GM13976 (cell line): ENCODE results near the gene TMIE.

Experiments used
- DNase-seq: peaks from one replicate; pipeline ENCODE4 v3.0.0; 2012; ENCODE audit warnings: low spot score
- CTCF ChIP-seq: IDR thresholded peaks from 2 replicates; pipeline ENCODE4 v1.5.1; 2012; ENCODE audit warnings: borderline replicate concordance, mild to moderate bottlenecking; ENCODE audit not compliant: insufficient read depth; ENCODE audit errors: extremely low read depth, missing control alignments, control extremely low read depth
- in situ Hi-C: fragments of 300-500 bp; cut with MboI; formaldehyde crosslinking; loops from one replicate; pipeline ENCODE4 v1.12.0; 2022; ENCODE audit warnings: low sequenced_read_pairs, mixed read lengths, inconsistent platforms; ENCODE audit not compliant: unreplicated experiment

TMIE gene

GRCh38 chr3:46684891-46685290 lies 16.3 kb upstream of the TMIE start:
- no peak for TF ChIP-seq CTCF
- in situ Hi-C loops = no loop called here
- DNase-seq = no peak

GRCh38 chr3:46685446-46685845 lies 15.7 kb upstream of the TMIE start:
- TF ChIP-seq CTCF = no peak
- in situ Hi-C loops = no loop called here
- no peak for DNase-seq

GRCh38 chr3:46690798-46691197 lies 10.4 kb upstream of the TMIE start:
- DNase-seq = no peak
- no peak for TF ChIP-seq CTCF
- in situ Hi-C loops = no loop called here

GRCh38 chr3:46692566-46692990 lies 8.6 kb upstream of the TMIE start:
- in situ Hi-C loops = no loop called here
- no peak for DNase-seq
- no peak for TF ChIP-seq CTCF

- peak; percentile 79 for DNase-seq
- in situ Hi-C loops = no loop called here
- TF ChIP-seq CTCF = peak; percentile 15
Observed at GRCh38 chr3:46693038-46693891, 7.9 kb upstream of the TMIE start, which contains the start of gene ALS2CL. ALS2CL (minus strand) TSS chr3:46693679; CDS start chr3:46689440, 4,239 bp downstream.

GRCh38 chr3:46693892-46694226 lies 7.3 kb upstream of the TMIE start:
- DNase-seq = no peak
- TF ChIP-seq CTCF = no peak
- in situ Hi-C loops = no loop called here
